ENCODE data around the gene TSPAN18.
A peak's percentile ranks its signal among the peaks of the same experiment; 100 is the strongest.

TSPAN18 gene

GRCh38 chr11:44892843-44893242 lies 166.1 kb downstream of the TSPAN18 start:
- H3K18ac ChIP-seq (ENCODE audit: low read length), result no peak overlapping the region
- H3K4me3 ChIP-seq (ENCODE audit: low read depth, low read length), result no peak overlapping the region
- no peak for DNase-seq
- no peaks in the 10 kb centered on the region for H3K9me3 ChIP-seq (ENCODE audit: insufficient read depth, low read depth, low read length)
- no peak overlapping the region for H3K9ac ChIP-seq (ENCODE audit: low read length)
- H4K12ac ChIP-seq (ENCODE audit: low read depth, low read length), result no peak overlapping the region
- WGBS (ENCODE audit: extremely low coverage, insufficient coverage, insufficient read length), result no CpG with 5 or more reads among the region's 7 CpGs
- H3K27ac ChIP-seq (ENCODE audit: low read depth, low read length), result no peak overlapping the region
- H3K36me3 ChIP-seq (ENCODE audit: control insufficient read depth in 1 of 2, insufficient read depth in 2 of 2, low read length in 2 of 2), result no peaks in the 10 kb centered on the region
- H3K4me2 ChIP-seq (ENCODE audit: low read length), result no peak overlapping the region
- H3K79me2 ChIP-seq (ENCODE audit: control insufficient read depth, insufficient read depth, low read length, poor library complexity), result no peaks in the 10 kb centered on the region
- no peak overlapping the region for H3K4ac ChIP-seq (ENCODE audit: low read depth, low read length)
- no peak overlapping the region for H3K23ac ChIP-seq (ENCODE audit: low read length)
- no peak overlapping the region for H3K14ac ChIP-seq (ENCODE audit: low read length)
- H3K27me3 ChIP-seq (ENCODE audit: insufficient read depth, low read length), result no peaks in the 10 kb centered on the region
- no peak overlapping the region for H4K8ac ChIP-seq (ENCODE audit: low read depth, low read length)
- no peak overlapping the region for H2AK5ac ChIP-seq (ENCODE audit: low read length)
- no peak overlapping the region for H2AFZ ChIP-seq (ENCODE audit: insufficient read depth, low read length, poor library complexity)
- H2BK120ac ChIP-seq (ENCODE audit: insufficient read depth, low read length, poor library complexity), result no peak overlapping the region
- H2BK5ac ChIP-seq (ENCODE audit: low read depth, low read length, poor library complexity), result no peak overlapping the region
- H2BK12ac ChIP-seq (ENCODE audit: low read length), result no peak overlapping the region
- H3K4me1 ChIP-seq (ENCODE audit: control insufficient read depth in 1 of 2, insufficient read depth in 2 of 2, low read length in 2 of 2), result no peaks in the 10 kb centered on the region
- no peaks in the 10 kb centered on the region for H3K79me1 ChIP-seq (ENCODE audit: low read length)
- no peak overlapping the region for H4K91ac ChIP-seq (ENCODE audit: low read depth, low read length)

DNA sequence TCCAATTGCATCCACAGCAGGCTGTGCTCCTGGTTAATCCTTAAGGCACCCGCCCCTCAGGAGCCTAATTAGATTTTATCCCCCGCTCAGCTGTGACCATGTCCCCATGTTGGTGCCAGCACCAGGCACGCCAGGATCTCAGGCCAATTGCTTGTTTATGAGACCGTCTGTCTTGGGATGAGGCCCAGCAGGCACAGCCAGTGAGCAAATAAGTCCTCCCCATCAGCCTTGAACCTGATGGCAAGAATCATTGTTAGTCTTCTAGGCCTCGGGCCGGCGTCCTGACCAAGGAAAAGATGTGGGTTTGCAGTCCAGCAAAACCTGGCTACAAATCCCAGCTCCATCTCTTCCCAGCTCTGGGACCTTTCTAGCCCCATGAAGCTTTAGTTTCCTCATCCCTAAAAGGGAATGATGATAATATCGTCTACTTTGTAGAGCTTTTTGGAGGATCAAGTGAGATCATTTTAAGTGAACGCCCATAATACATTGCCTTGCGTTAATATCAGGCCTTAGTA lies 166.6 kb downstream of the TSPAN18 start:
- no peak overlapping the region for H3K14ac ChIP-seq (ENCODE audit: low read length)
- H2BK120ac ChIP-seq (ENCODE audit: insufficient read depth, low read length, poor library complexity), result no peak overlapping the region
- H4K8ac ChIP-seq (ENCODE audit: low read depth, low read length), result no peak overlapping the region
- no peak overlapping the region for H3K4me2 ChIP-seq (ENCODE audit: low read length)
- H3K27me3 ChIP-seq (ENCODE audit: insufficient read depth, low read length), result no peaks in the 10 kb centered on the region
- no peaks in the 10 kb centered on the region for H3K79me2 ChIP-seq (ENCODE audit: control insufficient read depth, insufficient read depth, low read length, poor library complexity)
- no peaks in the 10 kb centered on the region for H3K36me3 ChIP-seq (ENCODE audit: control insufficient read depth in 1 of 2, insufficient read depth in 2 of 2, low read length in 2 of 2)
- no peaks in the 10 kb centered on the region for H3K9me3 ChIP-seq (ENCODE audit: insufficient read depth, low read depth, low read length)
- H3K4ac ChIP-seq (ENCODE audit: low read depth, low read length), result no peak overlapping the region
- H3K27ac ChIP-seq (ENCODE audit: low read depth, low read length), result no peak overlapping the region
- H3K18ac ChIP-seq (ENCODE audit: low read length), result no peak overlapping the region
- H2AK5ac ChIP-seq (ENCODE audit: low read length), result no peak overlapping the region
- no peak for DNase-seq
- no peak overlapping the region for H3K9ac ChIP-seq (ENCODE audit: low read length)
- no peak overlapping the region for H3K23ac ChIP-seq (ENCODE audit: low read length)
- WGBS (ENCODE audit: extremely low coverage, insufficient coverage, insufficient read length), result no CpG with 5 or more reads among the region's 10 CpGs
- H2BK5ac ChIP-seq (ENCODE audit: low read depth, low read length, poor library complexity), result no peak overlapping the region
- no peaks in the 10 kb centered on the region for H3K79me1 ChIP-seq (ENCODE audit: low read length)
- no peak overlapping the region for H3K4me3 ChIP-seq (ENCODE audit: low read depth, low read length)
- no peaks in the 10 kb centered on the region for H3K4me1 ChIP-seq (ENCODE audit: control insufficient read depth in 1 of 2, insufficient read depth in 2 of 2, low read length in 2 of 2)
- H2BK12ac ChIP-seq (ENCODE audit: low read length), result no peak overlapping the region
- no peak overlapping the region for H4K12ac ChIP-seq (ENCODE audit: low read depth, low read length)
- no peak overlapping the region for H4K91ac ChIP-seq (ENCODE audit: low read depth, low read length)
- H2AFZ ChIP-seq (ENCODE audit: insufficient read depth, low read length, poor library complexity), result no peak overlapping the region

GRCh38 chr11:44893846-44894617 lies 167.3 kb downstream of the TSPAN18 start:
- no peak overlapping the region for H4K8ac ChIP-seq (ENCODE audit: low read depth, low read length)
- H3K4ac ChIP-seq (ENCODE audit: low read depth, low read length), result no peak overlapping the region
- H3K9me3 ChIP-seq (ENCODE audit: insufficient read depth, low read depth, low read length), result no peaks in the 10 kb centered on the region
- H2BK5ac ChIP-seq (ENCODE audit: low read depth, low read length, poor library complexity), result no peak overlapping the region
- no peaks in the 10 kb centered on the region for H3K79me2 ChIP-seq (ENCODE audit: control insufficient read depth, insufficient read depth, low read length, poor library complexity)
- no peak overlapping the region for H3K9ac ChIP-seq (ENCODE audit: low read length)
- no peaks in the 10 kb centered on the region for H3K36me3 ChIP-seq (ENCODE audit: control insufficient read depth in 1 of 2, insufficient read depth in 2 of 2, low read length in 2 of 2)
- no peak overlapping the region for H3K23ac ChIP-seq (ENCODE audit: low read length)
- no peaks in the 10 kb centered on the region for H3K27me3 ChIP-seq (ENCODE audit: insufficient read depth, low read length)
- no peak overlapping the region for H2BK12ac ChIP-seq (ENCODE audit: low read length)
- no peaks in the 10 kb centered on the region for H3K79me1 ChIP-seq (ENCODE audit: low read length)
- DNase-seq, result peak; percentile 12 to 39
- H3K14ac ChIP-seq (ENCODE audit: low read length), result no peak overlapping the region
- H4K12ac ChIP-seq (ENCODE audit: low read depth, low read length), result no peak overlapping the region
- no peak overlapping the region for H3K27ac ChIP-seq (ENCODE audit: low read depth, low read length)
- no CpG with 5 or more reads among the region's 21 CpGs for WGBS (ENCODE audit: extremely low coverage, insufficient coverage, insufficient read length)
- H2AFZ ChIP-seq (ENCODE audit: insufficient read depth, low read length, poor library complexity), result no peak overlapping the region
- no peak overlapping the region for H2AK5ac ChIP-seq (ENCODE audit: low read length)
- H4K91ac ChIP-seq (ENCODE audit: low read depth, low read length), result no peak overlapping the region
- H3K18ac ChIP-seq (ENCODE audit: low read length), result no peak overlapping the region
- H3K4me1 ChIP-seq (ENCODE audit: control insufficient read depth in 1 of 2, insufficient read depth in 2 of 2, low read length in 2 of 2), result no peaks in the 10 kb centered on the region
- H2BK120ac ChIP-seq (ENCODE audit: insufficient read depth, low read length, poor library complexity), result no peak overlapping the region
- no peak overlapping the region for H3K4me3 ChIP-seq (ENCODE audit: low read depth, low read length)
- H3K4me2 ChIP-seq (ENCODE audit: low read length), result no peak overlapping the region

GRCh38 chr11:44899959-44900358 lies 173.2 kb downstream of the TSPAN18 start:
- H3K36me3 ChIP-seq (ENCODE audit: control insufficient read depth in 1 of 2, insufficient read depth in 2 of 2, low read length in 2 of 2), result no peaks in the 10 kb centered on the region
- peak in 1 of 2 donors; percentile 25 for DNase-seq
- H3K14ac ChIP-seq (ENCODE audit: low read length), result no peak overlapping the region
- no peak overlapping the region for H3K23ac ChIP-seq (ENCODE audit: low read length)
- WGBS (ENCODE audit: extremely low coverage, insufficient coverage, insufficient read length), result no CpG with 5 or more reads among the region's 3 CpGs
- H2BK120ac ChIP-seq (ENCODE audit: insufficient read depth, low read length, poor library complexity), result no peak overlapping the region
- H3K79me1 ChIP-seq (ENCODE audit: low read length), result no peaks in the 10 kb centered on the region
- H3K18ac ChIP-seq (ENCODE audit: low read length), result no peak overlapping the region
- H3K9me3 ChIP-seq (ENCODE audit: insufficient read depth, low read depth, low read length), result no peaks in the 10 kb centered on the region
- no peaks in the 10 kb centered on the region for H3K4me1 ChIP-seq (ENCODE audit: control insufficient read depth in 1 of 2, insufficient read depth in 2 of 2, low read length in 2 of 2)
- H3K27ac ChIP-seq (ENCODE audit: low read depth, low read length), result no peak overlapping the region
- no peak overlapping the region for H2AK5ac ChIP-seq (ENCODE audit: low read length)
- no peaks in the 10 kb centered on the region for H3K27me3 ChIP-seq (ENCODE audit: insufficient read depth, low read length)
- no peak overlapping the region for H4K91ac ChIP-seq (ENCODE audit: low read depth, low read length)
- H4K12ac ChIP-seq (ENCODE audit: low read depth, low read length), result no peak overlapping the region
- H3K4me3 ChIP-seq (ENCODE audit: low read depth, low read length), result no peak overlapping the region
- no peak overlapping the region for H2BK5ac ChIP-seq (ENCODE audit: low read depth, low read length, poor library complexity)
- H3K4ac ChIP-seq (ENCODE audit: low read depth, low read length), result no peak overlapping the region
- H3K4me2 ChIP-seq (ENCODE audit: low read length), result no peak overlapping the region
- no peak overlapping the region for H2BK12ac ChIP-seq (ENCODE audit: low read length)
- no peak overlapping the region for H4K8ac ChIP-seq (ENCODE audit: low read depth, low read length)
- H3K79me2 ChIP-seq (ENCODE audit: control insufficient read depth, insufficient read depth, low read length, poor library complexity), result no peaks in the 10 kb centered on the region
- H3K9ac ChIP-seq (ENCODE audit: low read length), result no peak overlapping the region
- no peak overlapping the region for H2AFZ ChIP-seq (ENCODE audit: insufficient read depth, low read length, poor library complexity)
